SW 1271 (cell line): ENCODE measurements around the gene LTA4H.

Source experiments
- DNase-seq, 2 experiments: peaks; one replicate each; lab custom pipeline; 2025; lab: John Stamatoyannopoulos, UW

The LTA4H gene

GRCh38 chr12:95956557-95957145 is 78.7 kb downstream of the LTA4H start:
- no peak for DNase-seq

GRCh38 chr12:95955549-95956159 is 79.7 kb downstream of the LTA4H start:
- no peak for DNase-seq

- no peak for DNase-seq
Measured at GRCh38 chr12:95953000-95953399, 82.4 kb downstream of the LTA4H start.

DNA sequence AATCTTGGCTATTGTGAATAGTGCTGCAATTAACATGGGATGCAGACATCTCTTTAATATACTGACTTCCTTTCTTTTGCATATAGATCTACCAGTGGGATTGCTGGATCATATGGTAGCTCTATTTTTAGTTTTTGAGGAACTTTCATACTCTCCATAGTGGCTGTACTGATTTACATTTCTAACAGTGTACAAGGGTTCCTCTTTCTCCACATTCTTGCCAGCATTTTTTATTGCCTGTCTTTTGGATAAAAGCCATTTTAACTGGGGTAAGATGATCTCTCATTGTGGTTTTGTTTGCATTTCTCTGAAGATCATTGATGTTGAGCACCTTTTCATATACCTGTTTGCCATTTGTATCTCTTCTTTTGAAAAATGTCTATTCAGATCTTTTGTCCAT is 83.9 kb downstream of the LTA4H start:
- DNase-seq, result no peak
